ENCODE data around the gene TTLL11.

TTLL11 gene

GRCh38 chr9:121822093-121823085, 270.7 kb downstream of the TTLL11 start:
- H3K4me1 ChIP-seq: peaks cover 7% of the 10 kb centered on the region
- H3K36me3 ChIP-seq (ENCODE audit: control insufficient read depth, insufficient read depth, low read length): no peaks in the 10 kb centered on the region
- no peak overlapping the region for H3K4me3 ChIP-seq (ENCODE audit: low read depth, low read length)
- no peak overlapping the region for H3K4me2 ChIP-seq (ENCODE audit: low read length)
- H3K79me2 ChIP-seq: no peaks in the 10 kb centered on the region
- no peak overlapping the region for H3K27ac ChIP-seq
- no peak overlapping the region for H2AFZ ChIP-seq
- H3K9ac ChIP-seq: no peak overlapping the region
- H3K27me3 ChIP-seq (ENCODE audit: control insufficient read depth, insufficient read depth, low read length): no peaks in the 10 kb centered on the region
- TF ChIP-seq CTCF (IDR thresholded peaks at IDR 0.05): no peak
- H3K9me3 ChIP-seq (ENCODE audit: control insufficient read depth, low read length): no peaks in the 10 kb centered on the region

- no peak for TF ChIP-seq CTCF (IDR thresholded peaks at IDR 0.05)
- Histone ChIP-seq H3K9ac (no peak overlapping the region), H3K27me3 (ENCODE audit: control insufficient read depth, insufficient read depth, low read length) (no peaks in the 10 kb centered on the region), H3K27ac (no peak overlapping the region), H3K9me3 (ENCODE audit: control insufficient read depth, low read length) (no peaks in the 10 kb centered on the region), H3K4me3 (ENCODE audit: low read depth, low read length) (no peak overlapping the region), H3K4me1 (peaks cover 7% of the 10 kb centered on the region), H3K36me3 (ENCODE audit: control insufficient read depth, insufficient read depth, low read length) (no peaks in the 10 kb centered on the region), H3K4me2 (ENCODE audit: low read length) (no peak overlapping the region), H2AFZ (no peak overlapping the region), H3K79me2 (no peaks in the 10 kb centered on the region)
Measured at GRCh38 chr9:121821326-121821725, 271.8 kb downstream of the TTLL11 start.

GRCh38 chr9:121820286-121821005, 272.7 kb downstream of the TTLL11 start:
- Histone ChIP-seq H3K36me3 (ENCODE audit: control insufficient read depth, insufficient read depth, low read length) (no peaks in the 10 kb centered on the region), H3K4me1 (peaks cover 7% of the 10 kb centered on the region), H2AFZ (no peak overlapping the region), H3K4me3 (ENCODE audit: low read depth, low read length) (no peak overlapping the region), H3K27me3 (ENCODE audit: control insufficient read depth, insufficient read depth, low read length) (no peaks in the 10 kb centered on the region), H3K4me2 (ENCODE audit: low read length) (no peak overlapping the region), H3K9me3 (ENCODE audit: control insufficient read depth, low read length) (no peaks in the 10 kb centered on the region), H3K27ac (no peak overlapping the region), H3K79me2 (no peaks in the 10 kb centered on the region), H3K9ac (no peak overlapping the region)
- no peak for TF ChIP-seq CTCF (IDR thresholded peaks at IDR 0.05)

- Histone ChIP-seq H3K9ac (no peak overlapping the region), H3K4me3 (ENCODE audit: low read depth, low read length) (no peak overlapping the region)
Measured at GRCh38 chr9:121819428-121820231, 273.5 kb downstream of the TTLL11 start.

More at GRCh38 chr9:121819428-121820231, 273.5 kb downstream of the TTLL11 start:
- Histone ChIP-seq H3K4me2 (ENCODE audit: low read length) (no peak overlapping the region), H3K4me1 (peaks cover 3% of the 10 kb centered on the region), H2AFZ (no peak overlapping the region), H3K36me3 (ENCODE audit: control insufficient read depth, insufficient read depth, low read length) (no peaks in the 10 kb centered on the region), H3K9me3 (ENCODE audit: control insufficient read depth, low read length) (no peaks in the 10 kb centered on the region), H3K79me2 (no peaks in the 10 kb centered on the region), H3K27ac (no peak overlapping the region), H3K27me3 (ENCODE audit: control insufficient read depth, insufficient read depth, low read length) (no peaks in the 10 kb centered on the region)
- TF ChIP-seq CTCF (IDR thresholded peaks at IDR 0.05): no peak
